Osteoblast (primary cell): ENCODE measurements around the gene CAP2. TPM values are rescaled to one million over a fixed set of nuclear protein-coding genes. Genes with fewer than 3 reads are reported as not detected.

ENCODE experiments used
- DNase-seq: peaks from one replicate; pipeline ENCODE4 v3.0.0; 2011; ENCODE audit warnings: low spot score, mixed read lengths; ENCODE audit not compliant: insufficient read length; ENCODE audit errors: missing footprints
- H2AFZ ChIP-seq: 2 replicates; pipeline ENCODE4 v1.6.0; 2011; ENCODE audit warnings: mild to moderate bottlenecking, low read length
- H3K27ac ChIP-seq: 2 replicates; pipeline ENCODE4 v1.5.1; 2011; ENCODE audit warnings: mild to moderate bottlenecking, low read depth, low read length, moderate library complexity
- H3K27me3 ChIP-seq: 2 replicates; pipeline ENCODE4 v1.6.0; 2012; ENCODE audit warnings: mild to moderate bottlenecking, control low read depth, inconsistent platforms, low read length, moderate library complexity; ENCODE audit not compliant: insufficient read depth
- H3K36me3 ChIP-seq: 2 replicates; pipeline ENCODE4 v1.5.1; 2011; ENCODE audit warnings: mild to moderate bottlenecking, low read length, control low read depth, moderate library complexity; ENCODE audit not compliant: insufficient read depth
- H3K4me1 ChIP-seq: 2 replicates; pipeline ENCODE4 v1.5.1; 2011; ENCODE audit warnings: mild to moderate bottlenecking, low read length, control low read depth, moderate library complexity; ENCODE audit not compliant: insufficient read depth
- H3K4me2 ChIP-seq: 2 replicates; pipeline ENCODE4 v1.6.0; 2011; ENCODE audit warnings: mild to moderate bottlenecking, low read length; ENCODE audit not compliant: insufficient read depth
- H3K4me3 ChIP-seq: fragments of 200-600 bp; sonication (generic); 3 replicates; pipeline ENCODE4 v1.5.1; 2012; ENCODE audit warnings: mild to moderate bottlenecking, low read length, inconsistent platforms; ENCODE audit not compliant: insufficient read depth
- H3K79me2 ChIP-seq: 2 replicates; pipeline ENCODE4 v1.6.0; 2012; ENCODE audit warnings: mild to moderate bottlenecking, low read length, control low read depth, inconsistent platforms; ENCODE audit not compliant: insufficient read depth
- H3K9me3 ChIP-seq: 2 replicates; pipeline ENCODE4 v1.5.1; 2011; ENCODE audit warnings: low read depth, low read length, control low read depth
- H4K20me1 ChIP-seq: 2 replicates; pipeline ENCODE4 v1.6.0; 2012; ENCODE audit warnings: mild to moderate bottlenecking, low read length, control low read depth; ENCODE audit not compliant: insufficient read depth
- CTCF ChIP-seq: IDR thresholded peaks from 2 replicates; pipeline ENCODE4 v1.5.1; 2011; ENCODE audit warnings: mild to moderate bottlenecking, low read depth, low read length, moderate library complexity; ENCODE audit errors: extremely low read depth
- total RNA-seq: library from RNA; depleted of rRNA; stranded (reverse); fragments of >200 nt; gene quantifications from 2 replicates; pipeline ENCODE4 v1.2.3, GENCODE V29; 2012

The CAP2 gene
- total RNA-seq, 1 donor: 12.3 TPM

GRCh38 chr6:17565399-17565798, 172.0 kb downstream of the CAP2 start:
- peaks cover 3% of the 10 kb centered on the region for H3K9me3 ChIP-seq
- H3K4me1 ChIP-seq: no peaks in the 10 kb centered on the region
- no peaks in the 10 kb centered on the region for H3K79me2 ChIP-seq
- H3K27me3 ChIP-seq: no peaks in the 10 kb centered on the region
- no peak overlapping the region for H2AFZ ChIP-seq
- no peak overlapping the region for H3K4me3 ChIP-seq
- no peaks in the 10 kb centered on the region for H4K20me1 ChIP-seq
- no peak for DNase-seq
- no peak overlapping the region for H3K4me2 ChIP-seq
- no peaks in the 10 kb centered on the region for H3K36me3 ChIP-seq
- TF ChIP-seq CTCF: no peak
- H3K27ac ChIP-seq: no peak overlapping the region

- H3K79me2 ChIP-seq: no peaks in the 10 kb centered on the region
- H3K27ac ChIP-seq: peak overlapping the region; percentile 42
- H3K27me3 ChIP-seq: peaks cover 10% of the 10 kb centered on the region
- no peak overlapping the region for H2AFZ ChIP-seq
- no peak for TF ChIP-seq CTCF
- peaks cover 3% of the 10 kb centered on the region for H3K9me3 ChIP-seq
- H3K4me3 ChIP-seq: no peak overlapping the region
- H4K20me1 ChIP-seq: no peaks in the 10 kb centered on the region
- H3K4me1 ChIP-seq: peaks cover 8% of the 10 kb centered on the region
- peak overlapping the region; percentile 34 for H3K4me2 ChIP-seq
- H3K36me3 ChIP-seq: no peaks in the 10 kb centered on the region
- peak; percentile 80 for DNase-seq
These were observed 181.6 kb downstream of the CAP2 start for GRCh38 chr6:17574866-17575560.

GRCh38 chr6:17577059-17577458, 183.7 kb downstream of the CAP2 start:
- H3K9me3 ChIP-seq: peaks cover 3% of the 10 kb centered on the region

More at GRCh38 chr6:17577059-17577458, 183.7 kb downstream of the CAP2 start:
- no peak for TF ChIP-seq CTCF
- H3K79me2 ChIP-seq: no peaks in the 10 kb centered on the region
- no peaks in the 10 kb centered on the region for H3K36me3 ChIP-seq
- no peak overlapping the region for H3K27ac ChIP-seq
- H3K4me3 ChIP-seq: no peak overlapping the region
- peaks cover 8% of the 10 kb centered on the region for H3K4me1 ChIP-seq
- H3K4me2 ChIP-seq: no peak overlapping the region
- DNase-seq: no peak
- no peaks in the 10 kb centered on the region for H4K20me1 ChIP-seq
- peaks cover 10% of the 10 kb centered on the region for H3K27me3 ChIP-seq
- H2AFZ ChIP-seq: no peak overlapping the region
